SHP77 (cell line): ENCODE measurements around the gene CTXN3.

Experiments
- DNase-seq, 2 experiments: peaks; one replicate each; lab custom pipeline; 2025; lab: John Stamatoyannopoulos, UW

Gene CTXN3

DNA sequence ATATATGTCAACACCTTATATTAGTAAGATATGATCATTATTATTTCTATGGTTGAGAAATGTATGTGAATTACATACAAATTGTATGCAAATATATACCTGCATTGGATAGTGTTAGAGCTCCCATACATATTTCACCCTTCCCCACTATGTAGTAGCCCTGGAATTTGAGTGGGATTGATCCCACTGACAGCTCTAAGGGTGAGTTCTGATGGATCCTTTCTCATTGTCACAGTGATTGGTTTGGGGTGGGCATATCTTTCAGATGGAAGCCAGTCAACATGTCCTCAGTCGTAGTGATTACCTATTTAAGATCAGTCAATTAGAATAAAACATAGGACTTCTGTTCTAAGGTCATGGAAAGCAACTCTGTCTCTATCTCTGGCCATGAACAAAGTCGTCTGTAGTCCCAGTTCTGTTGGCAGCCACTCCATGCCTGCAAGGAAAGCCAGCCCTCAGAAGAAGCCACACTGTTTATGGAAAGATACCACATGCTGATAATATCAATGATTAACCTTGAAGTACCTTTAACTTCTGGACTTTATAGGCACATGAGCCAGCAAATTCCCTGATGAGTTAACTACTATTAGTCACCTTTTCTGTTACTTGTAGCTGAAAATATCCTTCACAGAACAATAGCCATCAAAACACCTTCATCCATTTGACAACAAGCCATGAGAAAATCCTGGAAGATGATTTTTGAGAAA is 49.2 kb downstream of the CTXN3 start:
- no peak for DNase-seq

DNA sequence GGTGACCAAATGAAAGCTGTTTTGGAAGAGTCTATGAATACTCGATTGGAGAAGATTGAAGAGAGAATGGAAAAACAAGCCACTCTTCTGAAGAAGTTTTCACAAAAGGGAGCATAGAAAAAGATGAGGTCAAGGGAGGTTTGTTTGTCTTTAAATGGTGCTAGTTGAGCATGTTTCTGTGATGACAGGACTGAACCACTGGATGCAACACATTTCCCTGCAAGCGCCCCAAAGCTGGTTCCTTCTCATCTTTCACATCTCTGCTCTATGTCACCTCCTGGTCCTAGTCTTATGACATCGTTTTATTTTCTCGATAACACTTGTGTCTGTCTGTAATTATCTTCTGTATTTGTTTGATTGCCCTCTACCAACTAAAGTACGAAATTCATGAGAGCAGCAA is 50.5 kb downstream of the CTXN3 start:
- DNase-seq: no peak

DNA sequence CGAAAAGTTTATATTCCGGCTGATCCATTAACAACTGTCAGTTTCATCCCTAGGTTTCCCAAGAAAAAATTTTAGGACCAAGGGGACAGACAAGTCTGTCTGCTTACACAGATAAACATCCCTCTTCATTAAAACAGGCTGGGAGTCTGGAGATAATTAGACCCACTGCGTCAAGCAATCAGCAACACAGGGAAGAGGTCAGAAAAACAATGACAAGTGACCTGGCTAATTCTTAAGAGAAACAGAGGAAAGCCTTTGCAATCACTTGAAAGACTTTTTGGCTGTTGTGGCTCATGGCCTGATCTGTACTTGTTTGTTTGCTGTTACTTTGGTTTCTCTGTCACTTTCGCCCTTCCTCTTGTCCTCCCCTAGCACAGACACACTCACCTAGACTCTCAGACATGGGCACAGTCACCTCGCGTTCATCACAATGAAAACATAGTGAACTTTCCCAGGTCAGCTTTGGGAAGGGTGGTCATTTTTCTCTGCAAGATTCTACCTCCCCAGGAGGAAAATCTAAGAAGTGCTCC is 51.4 kb downstream of the CTXN3 start:
- DNase-seq: no peak

DNA sequence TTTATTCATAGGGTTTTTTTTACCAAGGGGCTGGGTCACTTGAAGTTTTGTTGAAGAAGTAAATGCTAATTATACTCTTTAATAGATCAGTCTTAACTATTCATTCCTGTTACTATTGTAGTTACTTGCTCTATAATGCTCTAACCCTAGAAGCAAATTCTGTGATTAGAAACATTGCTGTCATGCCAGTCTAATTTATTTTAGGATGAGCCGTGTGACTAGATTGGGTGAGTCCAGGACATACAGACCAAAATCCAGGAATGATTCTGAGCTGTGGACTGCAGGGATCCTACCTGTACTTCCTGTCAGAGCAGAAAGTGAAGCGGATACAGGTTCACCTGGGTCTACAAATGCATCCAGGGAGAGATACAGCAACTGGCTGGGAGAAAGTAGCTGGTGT is 53.6 kb downstream of the CTXN3 start:
- no peak for DNase-seq

DNA sequence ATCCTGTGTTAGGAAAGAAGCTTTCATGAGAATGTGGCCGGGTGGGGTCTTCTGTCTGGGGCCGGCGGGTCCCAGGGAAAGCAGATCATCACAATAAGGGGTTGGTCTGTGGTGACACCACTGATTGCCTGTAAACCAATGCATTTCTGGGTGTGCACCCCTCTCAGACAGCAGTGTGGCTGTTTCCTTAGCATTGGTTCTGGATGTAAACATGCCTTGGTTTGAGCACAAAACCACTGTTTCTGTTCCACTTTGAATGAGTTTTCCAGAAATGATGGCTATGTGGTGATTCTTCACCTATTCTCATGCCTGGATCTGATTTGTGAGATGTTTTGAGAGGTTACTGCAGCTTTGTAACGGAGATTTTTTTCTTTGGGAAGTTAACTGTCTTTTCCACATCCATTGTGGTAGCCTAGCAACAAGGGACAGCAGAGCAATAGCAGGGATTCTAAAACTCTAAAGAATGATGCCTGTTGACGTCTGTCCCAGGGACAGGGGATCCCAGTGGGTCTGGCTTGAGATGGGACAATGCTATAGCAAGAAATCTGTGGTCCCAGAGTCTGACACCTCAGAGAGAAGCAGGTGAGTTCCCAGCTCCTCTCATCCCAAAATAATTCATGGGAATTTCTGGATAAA is 54.2 kb downstream of the CTXN3 start, which contains the start of gene CCDC192:
TSS of gene CCDC192 (plus strand) at position 466 of the 636 bp plus-strand sequence. CDS start at position 521, 55 bp downstream.
- no peak for DNase-seq

DNA sequence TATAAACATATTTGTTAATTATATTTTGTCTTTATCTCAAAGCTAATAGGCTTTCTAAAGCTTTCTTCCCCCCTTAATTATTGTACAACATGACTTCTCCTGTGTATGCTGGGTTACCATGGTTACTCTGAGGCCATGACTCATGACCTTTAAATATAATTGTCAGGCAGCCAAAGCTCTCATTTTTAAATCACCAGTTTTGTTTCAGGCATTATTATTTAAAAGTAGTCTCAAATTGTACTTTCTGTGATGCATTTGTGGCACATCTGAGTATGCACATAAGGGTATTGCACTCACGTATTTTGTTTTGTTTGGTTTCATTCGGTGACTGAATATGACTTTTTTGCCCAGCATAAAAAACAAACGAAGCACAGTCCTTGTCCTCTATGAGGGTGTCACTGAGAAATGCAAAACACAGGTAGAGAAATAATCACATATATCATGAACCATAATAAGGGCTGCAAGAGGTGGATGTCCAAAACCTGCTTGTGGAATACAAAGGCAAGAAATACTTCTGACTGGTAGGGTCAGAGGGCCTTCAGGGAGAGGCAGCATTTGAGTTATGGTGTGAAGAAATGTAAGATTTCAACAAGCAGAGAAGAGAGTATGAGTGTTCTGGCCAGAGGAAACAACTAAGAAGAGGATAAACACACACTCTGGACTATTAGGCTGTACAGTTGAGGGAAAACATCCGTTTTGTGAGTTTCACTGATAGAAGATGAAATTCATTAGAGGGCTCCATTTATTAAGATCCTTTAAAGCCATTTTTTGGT is 56.4 kb downstream of the CTXN3 start:
- DNase-seq: peak in 1 of 2 experiments; percentile 30

DNA sequence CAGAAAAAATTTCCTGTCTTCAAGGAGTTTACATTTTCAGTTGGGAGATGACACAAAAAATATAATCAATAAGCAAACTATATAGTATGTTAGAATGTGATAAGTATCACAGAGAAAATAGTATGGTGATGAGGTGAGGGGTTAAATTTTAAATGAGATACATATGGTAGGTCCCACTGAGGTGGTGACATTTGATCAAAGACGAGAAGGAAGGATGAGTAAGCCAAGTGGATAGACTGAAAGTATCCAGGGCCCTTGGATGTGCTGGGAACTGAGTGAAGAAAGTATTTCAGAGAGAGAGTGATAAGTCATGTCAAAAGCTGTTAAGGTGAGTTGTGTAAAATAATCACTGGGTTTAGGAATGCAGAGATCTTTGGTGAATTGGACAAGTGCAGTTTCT is 57.8 kb downstream of the CTXN3 start:
- DNase-seq: no peak

DNA sequence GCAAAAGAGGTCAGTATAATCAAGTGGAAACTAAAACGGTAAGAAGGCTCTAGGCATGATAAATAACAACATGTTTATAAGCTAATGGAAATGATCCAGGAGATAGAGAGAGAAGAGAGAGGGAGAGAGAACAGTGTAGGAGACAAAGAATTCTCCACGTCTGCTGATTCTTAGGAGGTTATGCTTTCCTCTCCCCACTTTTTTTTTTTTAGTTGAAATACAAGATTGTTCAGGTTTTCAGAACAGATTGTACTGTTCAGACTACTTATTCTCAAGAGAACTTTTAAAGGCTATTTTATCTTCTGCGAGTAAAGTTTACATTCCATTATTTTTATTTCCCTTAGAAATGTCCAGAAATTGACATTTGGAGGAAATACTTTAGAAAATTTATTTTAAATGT is 58.3 kb downstream of the CTXN3 start:
- no peak for DNase-seq
